Stimulated activated CD4-positive, alpha-beta T cell treated with anti-CD3 and anti-CD28 coated beads, Interleukin-4, amount 100 ng/mL, for 24 hours (primary cell): ENCODE results near the gene USP17L5.
"Not testable (repeated sequence)": the region's sequence is repeated elsewhere in the genome, so short reads cannot be mapped to it uniquely, and the experiment has no call there.

Experiments used
- DNase-seq: peaks from one replicate; pipeline ENCODE4 v3.0.0-alpha.2; 2020

The USP17L5 gene

GRCh38 chr4:9339103-9339502 lies at the start of gene USP17L5:
Gene USP17L5, plus strand, starts transcription at chr4:9339403. Its CDS starts 0 bp downstream, at chr4:9339403.
- not testable (repeated sequence) for DNase-seq

GRCh38 chr4:9324191-9324590 lies 15.0 kb upstream of the USP17L5 start:
- not testable (repeated sequence) for DNase-seq

- DNase-seq = not testable (repeated sequence)
Observed at GRCh38 chr4:9324865-9325264, 14.3 kb upstream of the USP17L5 start, which contains the start of gene USP17L24. Gene USP17L24, plus strand, starts transcription at chr4:9325165. Its CDS starts 0 bp downstream, at chr4:9325165.

GRCh38 chr4:9329611-9330010 lies 9.6 kb upstream of the USP17L5 start, which contains the start of gene USP17L25:
Gene USP17L25, plus strand, starts transcription at chr4:9329911. Its CDS starts 0 bp downstream, at chr4:9329911.
- not testable (repeated sequence) for DNase-seq

- not testable (repeated sequence) for DNase-seq
Observed at GRCh38 chr4:9334358-9334757, 4.8 kb upstream of the USP17L5 start, which contains the start of gene USP17L26. Gene USP17L26, plus strand, starts transcription at chr4:9334658. Its CDS starts 0 bp downstream, at chr4:9334658.

- DNase-seq = not testable (repeated sequence)
Observed at GRCh38 chr4:9343848-9344247, 4.6 kb downstream of the USP17L5 start, which contains the start of gene USP17L27. Gene USP17L27, plus strand, starts transcription at chr4:9344148. Its CDS starts 0 bp downstream, at chr4:9344148.

GRCh38 chr4:9348593-9348992 lies 9.4 kb downstream of the USP17L5 start, which contains the start of gene USP17L28:
Gene USP17L28, plus strand, starts transcription at chr4:9348893. Its CDS starts 0 bp downstream, at chr4:9348893.
- DNase-seq = not testable (repeated sequence)

GRCh38 chr4:9350866-9351265 lies 11.7 kb downstream of the USP17L5 start:
- DNase-seq = not testable (repeated sequence)

- DNase-seq = not testable (repeated sequence)
Observed at GRCh38 chr4:9353338-9353737, 14.1 kb downstream of the USP17L5 start, which contains the start of gene USP17L29. Gene USP17L29, plus strand, starts transcription at chr4:9353638. Its CDS starts 0 bp downstream, at chr4:9353638.

- DNase-seq = not testable (repeated sequence)
Observed at GRCh38 chr4:9362829-9363228, 23.6 kb downstream of the USP17L5 start, which contains the start of gene USP17L30. Gene USP17L30, plus strand, starts transcription at chr4:9363129. Its CDS starts 0 bp downstream, at chr4:9363129.

GRCh38 chr4:9379881-9380280 lies 40.7 kb downstream of the USP17L5 start:
- not testable (repeated sequence) for DNase-seq

GRCh38 chr4:9381012-9381534 lies 41.9 kb downstream of the USP17L5 start:
- DNase-seq = peak; percentile 71

GRCh38 chr4:9384126-9384525 lies 44.9 kb downstream of the USP17L5 start:
- no peak for DNase-seq

- not testable (repeated sequence) for DNase-seq
Observed at GRCh38 chr4:9389001-9389400, 49.8 kb downstream of the USP17L5 start.
